AG08396 (cell line): ENCODE data around the gene IGSF3.
"Not testable (repeated sequence)": the region's sequence is repeated elsewhere in the genome, so short reads cannot be mapped to it uniquely, and the experiment has no call there.

Experiments used
- DNase-seq: peaks from one replicate; pipeline ENCODE4 v3.0.0; 2012; ENCODE audit warnings: low spot score, mixed read lengths

IGSF3 gene

GRCh38 chr1:116574581-116575291, 92.8 kb downstream of the IGSF3 start:
- DNase-seq, result peak; percentile 81

GRCh38 chr1:116573431-116574095, 94.0 kb downstream of the IGSF3 start:
- DNase-seq, result no peak

- no peak for DNase-seq
Observed at GRCh38 chr1:116572771-116573430, 94.6 kb downstream of the IGSF3 start.

- DNase-seq, result no peak
Observed at GRCh38 chr1:116572099-116572498, 95.4 kb downstream of the IGSF3 start.

- DNase-seq, result no peak
Observed at GRCh38 chr1:116571215-116571919, 96.2 kb downstream of the IGSF3 start.

- DNase-seq, result peak; percentile 91
Observed at GRCh38 chr1:116570358-116571214, 96.9 kb downstream of the IGSF3 start, which contains the start of gene CD58. Gene CD58 (minus strand): TSS chr1:116571026. CDS start chr1:116570972, 54 bp downstream.

- DNase-seq, result no peak
Observed at GRCh38 chr1:116569776-116570357, 97.7 kb downstream of the IGSF3 start.

GRCh38 chr1:116569381-116569670, 98.2 kb downstream of the IGSF3 start:
- DNase-seq, result no peak

- no peak for DNase-seq
Observed at GRCh38 chr1:116568662-116569380, 98.7 kb downstream of the IGSF3 start.

GRCh38 chr1:116567790-116568661, 99.5 kb downstream of the IGSF3 start:
- no peak for DNase-seq

GRCh38 chr1:116565222-116565621, 102.3 kb downstream of the IGSF3 start:
- DNase-seq, result no peak

- no peak for DNase-seq
Observed at GRCh38 chr1:116564426-116564825, 103.1 kb downstream of the IGSF3 start.

- not testable (repeated sequence) for DNase-seq
Observed at GRCh38 chr1:116562465-116562864, 105.1 kb downstream of the IGSF3 start.

GRCh38 chr1:116561563-116561962, 106.0 kb downstream of the IGSF3 start:
- DNase-seq, result no peak

GRCh38 chr1:116560704-116561490, 106.6 kb downstream of the IGSF3 start:
- no peak for DNase-seq

GRCh38 chr1:116559304-116559761, 108.2 kb downstream of the IGSF3 start:
- no peak for DNase-seq

GRCh38 chr1:116558571-116558970, 109.0 kb downstream of the IGSF3 start:
- DNase-seq, result no peak

GRCh38 chr1:116558140-116558549, 109.4 kb downstream of the IGSF3 start:
- DNase-seq, result no peak
